NCI-H2171 treated with DMSO at 0.1 percent for 48 hours (cell line): ENCODE data around the gene HAPLN2.
"Not testable (repeated sequence)": the region's sequence is repeated elsewhere in the genome, so short reads cannot be mapped to it uniquely, and the experiment has no call there.

ENCODE experiments used
- DNase-seq: peaks from one replicate; lab custom pipeline; 2025; lab: John Stamatoyannopoulos, UW

Gene HAPLN2

GRCh38 chr1:156622581-156623297 is 3.5 kb downstream of the HAPLN2 start:
- no peak for DNase-seq

- peak; percentile 52 for DNase-seq
Measured at GRCh38 chr1:156623946-156624813, 5.0 kb downstream of the HAPLN2 start.

- no peak for DNase-seq
Measured at GRCh38 chr1:156624814-156625435, 5.7 kb downstream of the HAPLN2 start.

- peak; percentile 38 for DNase-seq
Measured at GRCh38 chr1:156625436-156626078, 6.3 kb downstream of the HAPLN2 start.

GRCh38 chr1:156626079-156626438 is 6.8 kb downstream of the HAPLN2 start:
- DNase-seq: no peak

GRCh38 chr1:156627313-156627880 is 8.2 kb downstream of the HAPLN2 start:
- peak; percentile 82 for DNase-seq

GRCh38 chr1:156629823-156630449 is 10.7 kb downstream of the HAPLN2 start:
- no peak for DNase-seq

GRCh38 chr1:156631152-156631551 is 11.9 kb downstream of the HAPLN2 start:
- DNase-seq: not testable (repeated sequence)

GRCh38 chr1:156632355-156632754 is 13.1 kb downstream of the HAPLN2 start:
- no peak for DNase-seq

- DNase-seq: peak; percentile 38
Measured at GRCh38 chr1:156638189-156638985, 19.2 kb downstream of the HAPLN2 start.

- DNase-seq: no peak
Measured at GRCh38 chr1:156639601-156640101, 20.4 kb downstream of the HAPLN2 start.

- no peak for DNase-seq
Measured at GRCh38 chr1:156640842-156641706, 21.9 kb downstream of the HAPLN2 start.

GRCh38 chr1:156641761-156642264 is 22.6 kb downstream of the HAPLN2 start, which contains the start of gene BCAN:
BCAN (plus strand) TSS chr1:156642117; CDS start chr1:156646055, 3,938 bp downstream.
- DNase-seq: peak; percentile 30

- no peak for DNase-seq
Measured at GRCh38 chr1:156642265-156643048, 23.2 kb downstream of the HAPLN2 start.

GRCh38 chr1:156643049-156643777 is 24.0 kb downstream of the HAPLN2 start:
- no peak for DNase-seq

GRCh38 chr1:156643778-156644092 is 24.5 kb downstream of the HAPLN2 start:
- no peak for DNase-seq

GRCh38 chr1:156644146-156644545 is 24.9 kb downstream of the HAPLN2 start:
- DNase-seq: no peak

GRCh38 chr1:156644640-156645039 is 25.4 kb downstream of the HAPLN2 start:
- no peak for DNase-seq
